ENCODE results near the gene ZBTB16. TPM values are rescaled to one million over a fixed set of nuclear protein-coding genes. Genes with fewer than 3 reads are reported as not detected.
A peak's percentile ranks its signal among the peaks of the same experiment; 100 is the strongest.

The ZBTB16 gene
- polyA plus RNA-seq, 3 donors, result 4.1 to 12.3 (median 8.3) TPM

- Histone ChIP-seq H3K9me3 (replicated peaks in 1 of 2; ENCODE audit: control insufficient read depth in 1 of 2, insufficient read depth in 1 of 2, low read length in 2 of 2) (no peaks in the 10 kb centered on the region), H3K79me2 (ENCODE audit: insufficient read depth, low read length) (no peaks in the 10 kb centered on the region), H4K20me1 (ENCODE audit: insufficient read depth, low read length) (peaks cover 3% of the 10 kb centered on the region), H3K27ac (ENCODE audit: low read depth in 1 of 2, low read length in 2 of 2) (no peak overlapping the region), H3K27me3 (ENCODE audit: control insufficient read depth in 2 of 2, insufficient read depth in 2 of 2, low read length in 2 of 2) (no peaks in the 10 kb centered on the region), H2AFZ (ENCODE audit: insufficient read depth, low read depth, low read length, poor library complexity, severe bottlenecking) (no peak overlapping the region), H3K36me3 (replicated peaks in 1 of 2; ENCODE audit: control insufficient read depth in 1 of 2, insufficient read depth in 2 of 2, low read length in 2 of 2) (no peaks in the 10 kb centered on the region), H3K4me3 (replicated peaks in 1 of 3; ENCODE audit: low read depth in 2 of 3, low read length in 3 of 3) (no peak overlapping the region), H3K9ac (ENCODE audit: insufficient read depth, low read length, poor library complexity, severe bottlenecking) (no peak overlapping the region), H3K4me1 (ENCODE audit: control insufficient read depth in 1 of 2, insufficient read depth in 2 of 2, low read length in 2 of 2) (peaks cover 20 to 25% of the 10 kb centered on the region in 2 donors), H3K4me2 (replicated peaks; ENCODE audit: extremely low read depth, low read length, poor library complexity, severe bottlenecking) (no peak overlapping the region)
- Mint-ChIP-seq H3K4me1 (peaks cover 55% of the 10 kb centered on the region), H3K27ac (peak overlapping the region in 1 of 7 donors; percentile 46), H3K36me3 (peaks cover 9 to 20% of the 10 kb centered on the region in 2 donors), H3K9me3 (no peaks in the 10 kb centered on the region), H3K4me3 (no peak overlapping the region), H3K27me3 (ENCODE audit: low read depth in 3 of 3) (peaks cover 0 to 3% (median 0%) of the 10 kb centered on the region in 3 donors)
- WGBS (ENCODE audit: insufficient coverage), result 68% methylated on average over 4 of the region's 6 CpGs
- intact Hi-C loops (cut with micrococcal nuclease), result loop anchor here in 1 of 2 donors (10.0 kb wide), 1 partner anchor 45 kb away; no protein-coding TSS in a partner anchor
- no peak for TF ChIP-seq CTCF (IDR thresholded peaks at IDR 0.05)
- DNase-seq, result no peak
These were observed 70.6 kb downstream of the ZBTB16 start for GRCh38 chr11:114130115-114130576.

- no peak for DNase-seq
- H3K9me3 Mint-ChIP-seq, result no peaks in the 10 kb centered on the region
- H3K36me3 Mint-ChIP-seq, result peaks cover 9 to 16% of the 10 kb centered on the region in 2 donors
- intact Hi-C loops (cut with micrococcal nuclease), result loop anchor here in 1 of 2 donors (10.0 kb wide), 1 partner anchor 46 kb away; no protein-coding TSS in a partner anchor
- H3K4me1 ChIP-seq (ENCODE audit: control insufficient read depth in 1 of 2, insufficient read depth in 2 of 2, low read length in 2 of 2), result peaks cover 26 to 31% of the 10 kb centered on the region in 2 donors
- no peak overlapping the region for H3K27ac ChIP-seq (ENCODE audit: low read depth in 1 of 2, low read length in 2 of 2)
- H4K20me1 ChIP-seq (ENCODE audit: insufficient read depth, low read length), result peaks cover 3% of the 10 kb centered on the region
- WGBS (ENCODE audit: insufficient coverage), result 76% methylated on average over 5 of the region's 7 CpGs
- no peak overlapping the region for H3K4me3 ChIP-seq (replicated peaks in 1 of 3; ENCODE audit: low read depth in 2 of 3, low read length in 3 of 3)
- peak overlapping the region in 1 of 7 donors; percentile 46 for H3K27ac Mint-ChIP-seq
- no peaks in the 10 kb centered on the region for H3K79me2 ChIP-seq (ENCODE audit: insufficient read depth, low read length)
- TF ChIP-seq CTCF (IDR thresholded peaks at IDR 0.05), result no peak
- H3K4me3 Mint-ChIP-seq, result no peak overlapping the region
- H3K4me2 ChIP-seq (replicated peaks; ENCODE audit: extremely low read depth, low read length, poor library complexity, severe bottlenecking), result no peak overlapping the region
- no peak overlapping the region for H2AFZ ChIP-seq (ENCODE audit: insufficient read depth, low read depth, low read length, poor library complexity, severe bottlenecking)
- H3K9me3 ChIP-seq (replicated peaks in 1 of 2; ENCODE audit: control insufficient read depth in 1 of 2, insufficient read depth in 1 of 2, low read length in 2 of 2), result no peaks in the 10 kb centered on the region
- peaks cover 0 to 3% (median 0%) of the 10 kb centered on the region in 3 donors for H3K27me3 Mint-ChIP-seq (ENCODE audit: low read depth in 3 of 3)
- H3K9ac ChIP-seq (ENCODE audit: insufficient read depth, low read length, poor library complexity, severe bottlenecking), result no peak overlapping the region
- H3K27me3 ChIP-seq (ENCODE audit: control insufficient read depth in 2 of 2, insufficient read depth in 2 of 2, low read length in 2 of 2), result no peaks in the 10 kb centered on the region
- H3K4me1 Mint-ChIP-seq, result peaks cover 61% of the 10 kb centered on the region
- H3K36me3 ChIP-seq (replicated peaks in 1 of 2; ENCODE audit: control insufficient read depth in 1 of 2, insufficient read depth in 2 of 2, low read length in 2 of 2), result no peaks in the 10 kb centered on the region
These were observed 71.2 kb downstream of the ZBTB16 start for GRCh38 chr11:114130629-114131277.
